ENCODE results near the gene EIF3D. TPM values are rescaled to one million over a fixed set of nuclear protein-coding genes. Genes with fewer than 3 reads are reported as not detected.

EIF3D gene
- total and polyA plus RNA-seq, 9 of the 15 experiments (the other 6 are each of a cell fraction or from before 2014, with no cell fraction given): 191 to 422 (median 279) TPM

- Histone ChIP-seq H4K20me1 (replicated peaks; ENCODE audit: control insufficient read depth, insufficient read depth, low read length) (no peaks in the 10 kb centered on the region), H3K9me1 (ENCODE audit: control insufficient read depth, insufficient read depth, low read length) (no peaks in the 10 kb centered on the region), H3K4me3 (no peak overlapping the region), H3K9me3 (replicated peaks; ENCODE audit: control insufficient read depth, insufficient read depth, low read depth, low read length) (no peaks in the 10 kb centered on the region), H3K27me3 (ENCODE audit: control insufficient read depth in 2 of 2, insufficient read depth in 2 of 2, low read length in 2 of 2) (peaks cover 12 to 25% of the 10 kb centered on the region in 2 experiments; a peak in 3 of 5 replicates), H3K4me2 (ENCODE audit: insufficient read depth, low read length) (no peak overlapping the region), H2AFZ (ENCODE audit: low read depth, low read length) (no peak overlapping the region), H3K36me3 (ENCODE audit: control insufficient read depth, insufficient read depth, low read length) (no peaks in the 10 kb centered on the region), H3K4me1 (replicated peaks in 1 of 2; ENCODE audit: control insufficient read depth in 2 of 2, insufficient read depth in 2 of 2, low read length in 2 of 2) (peaks cover 0 to 16% of the 10 kb centered on the region in 2 experiments; a peak in 4 of 5 replicates), H3K79me2 (ENCODE audit: control insufficient read depth, insufficient read depth, low read length) (no peaks in the 10 kb centered on the region), H3K27ac (ENCODE audit: extremely low read depth, low read depth, low read length) (no peak overlapping the region), H3K9ac (ENCODE audit: insufficient read depth in 1 of 2, low read depth in 2 of 2, low read length in 2 of 2) (no peak overlapping the region)
- intact Hi-C loops (cut with micrococcal nuclease) (no loop called here), in situ Hi-C loops (cut with MboI) (no loop called here)
- no peak for ATAC-seq
- FAIRE-seq: no peak
- POLR2A ChIA-PET: no interaction called here
- WGBS (ENCODE audit: insufficient coverage, low coverage, missing lambda C conversion rate): 4% methylated on average over 7 of the region's 8 CpGs
- no TSS peak for BruUV-seq (replicated peaks)
- CTCF ChIA-PET (ENCODE audit: low intra/inter-chr PET ratio): no interaction called here
- no peak for DNase-seq (ENCODE audit: extremely low read depth in 1 of 4, low spot score in 3 of 4)
- no peak for TF ChIP-seq TSHZ1 (CRISPR knock-in tag; IDR thresholded peaks at IDR 0.05)
- TF ChIP-seq SUPT5H (IDR thresholded peaks at IDR 0.05): no peak
- no peak for TF ChIP-seq RBM39 (optimal IDR thresholded peaks at IDR 0.05; ENCODE audit: low read depth, low read length)
- no peak for TF ChIP-seq CBX3 (IDR thresholded peaks at IDR 0.05; ENCODE audit: borderline replicate concordance in 1 of 2, low read length in 2 of 2)
- TF ChIP-seq MNT (conservative IDR thresholded peaks at IDR 0.05): no peak
- TF ChIP-seq ZNF24 (IDR thresholded peaks at IDR 0.05): no peak
- TF ChIP-seq TEAD2 (tag; IDR thresholded peaks at IDR 0.05): no peak
- no peak for TF ChIP-seq STAT6 (CRISPR knock-in tag; IDR thresholded peaks at IDR 0.05)
- no peak for TF ChIP-seq JUND (IDR thresholded peaks at IDR 0.05; ENCODE audit: borderline replicate concordance, low read depth, low read length)
- no peak for TF ChIP-seq JUND (tag; IDR thresholded peaks at IDR 0.05; ENCODE audit: borderline replicate concordance, low read depth, low read length)
- no peak for TF ChIP-seq USF2 (CRISPR knock-in tag; IDR thresholded peaks at IDR 0.05)
- no peak for TF ChIP-seq ASH1L (IDR thresholded peaks at IDR 0.05; ENCODE audit: borderline replicate concordance, low read depth, partially characterized antibody)
- no peak for TF ChIP-seq ETS1 (conservative IDR thresholded peaks at IDR 0.05; ENCODE audit: control insufficient read depth, low read depth, low read length)
These were observed 37.8 kb upstream of the EIF3D start for GRCh38 chr22:36566720-36567119.

Data from K562 (cell line).